ENCODE results near the gene KIF26B. TPM values are rescaled to one million over a fixed set of nuclear protein-coding genes. Genes with fewer than 3 reads are reported as not detected.
"Not testable (repeated sequence)": the region's sequence is repeated elsewhere in the genome, so short reads cannot be mapped to it uniquely, and the experiment has no call there.

KIF26B gene
- total RNA-seq, 1 experiment from 2014 or later: 14.7 TPM

GRCh38 chr1:245648749-245649522 is 494.2 kb downstream of the KIF26B start:
- no peak for DNase-seq (ENCODE audit: low spot score)

DNA sequence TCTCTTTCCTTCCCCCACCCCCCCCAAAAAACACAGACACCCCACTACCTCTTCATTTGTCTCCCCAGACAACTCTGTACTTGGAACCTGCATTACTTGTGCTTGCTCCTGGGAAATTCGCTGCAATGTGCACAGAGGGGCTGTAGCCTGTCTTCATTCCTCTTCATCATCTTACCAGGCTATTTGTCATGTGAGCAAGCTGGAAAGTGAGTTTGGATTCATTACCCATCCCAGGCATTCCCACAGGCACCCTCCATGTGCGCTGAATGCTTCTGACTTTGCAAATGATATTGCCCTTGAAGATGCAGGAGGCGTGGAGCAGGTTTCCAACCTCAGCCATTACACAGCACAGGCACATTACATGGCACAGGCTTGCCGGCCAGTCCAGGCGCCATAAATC is 494.9 kb downstream of the KIF26B start:
- DNase-seq (ENCODE audit: low spot score): no peak

DNA sequence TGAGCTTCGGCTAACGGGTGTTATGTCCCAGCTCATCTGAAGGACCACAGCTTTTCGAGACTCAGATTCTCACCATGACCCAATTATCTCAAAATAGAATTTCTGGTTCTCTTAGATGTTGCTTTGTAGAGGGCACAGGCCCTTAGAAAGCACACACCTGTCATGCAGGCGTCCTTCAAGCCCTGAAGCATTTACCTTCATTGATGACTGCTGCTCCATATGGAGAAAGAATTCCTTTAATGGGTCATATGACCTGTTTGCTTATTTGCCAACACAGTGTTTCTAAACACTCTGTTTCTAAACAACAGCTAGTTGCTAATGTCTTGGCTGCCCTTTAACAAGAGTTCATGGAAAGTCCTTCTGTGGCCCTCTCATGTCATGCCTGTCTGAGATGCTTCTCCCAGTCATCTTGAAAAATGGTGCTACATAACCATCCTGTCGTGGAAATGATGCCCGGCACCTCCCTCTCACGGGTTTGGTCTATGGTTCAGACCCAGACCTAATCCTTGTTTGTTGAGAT is 495.7 kb downstream of the KIF26B start:
- no peak for DNase-seq (ENCODE audit: low spot score)

DNA sequence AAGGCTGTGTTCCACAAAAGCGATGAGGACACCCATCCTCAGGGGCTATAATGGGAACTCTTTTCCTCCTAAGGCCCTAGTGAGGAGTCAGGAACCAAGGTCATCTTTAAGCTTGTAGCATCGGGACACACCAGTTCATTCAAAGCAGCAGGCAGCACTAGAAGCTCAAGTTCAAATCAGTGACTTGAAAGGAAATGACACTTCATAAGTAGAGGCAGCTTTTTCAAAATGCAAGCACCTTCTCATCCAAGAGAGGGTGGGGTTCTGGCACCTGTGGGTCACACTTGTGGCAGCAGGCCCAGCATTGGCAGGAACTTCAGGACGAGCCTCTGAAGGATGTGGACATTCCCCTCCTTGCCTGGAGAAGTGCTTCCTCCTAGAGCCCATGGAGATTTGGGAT is 496.3 kb downstream of the KIF26B start:
- DNase-seq (ENCODE audit: low spot score): no peak

GRCh38 chr1:245652116-245652515 is 497.3 kb downstream of the KIF26B start:
- no peak for DNase-seq (ENCODE audit: low spot score)

- DNase-seq (ENCODE audit: low spot score): no peak
Measured at GRCh38 chr1:245652660-245653427, 498.1 kb downstream of the KIF26B start.

DNA sequence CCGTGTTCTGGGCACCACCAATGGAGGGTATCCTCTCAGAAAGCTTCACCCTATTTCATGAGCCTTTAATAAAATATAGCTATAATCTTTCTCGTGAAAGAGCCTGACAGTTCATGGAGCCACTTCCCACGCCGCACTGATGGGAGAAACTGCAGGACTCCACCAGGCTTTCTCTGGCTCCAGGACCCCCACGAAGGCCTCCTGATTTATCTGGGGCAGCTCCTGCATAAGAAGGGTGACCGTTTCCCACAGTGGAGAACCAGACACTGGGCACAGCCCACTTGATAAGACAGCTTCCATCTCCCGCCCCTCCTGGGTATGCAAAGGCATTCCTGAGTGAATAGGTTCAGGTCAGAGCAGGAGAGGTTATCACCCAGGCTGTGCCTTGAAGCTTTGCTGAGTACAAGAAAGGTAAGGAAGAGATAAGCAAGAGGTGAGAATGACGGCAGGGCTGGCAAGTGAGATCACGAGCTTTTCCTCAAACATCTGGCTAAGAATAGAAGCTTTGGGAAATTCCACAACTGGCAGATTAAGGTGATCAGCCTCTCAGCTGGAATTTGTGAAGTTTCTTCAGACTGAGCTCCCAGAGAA is 499.8 kb downstream of the KIF26B start:
- no peak for DNase-seq (ENCODE audit: low spot score)

DNA sequence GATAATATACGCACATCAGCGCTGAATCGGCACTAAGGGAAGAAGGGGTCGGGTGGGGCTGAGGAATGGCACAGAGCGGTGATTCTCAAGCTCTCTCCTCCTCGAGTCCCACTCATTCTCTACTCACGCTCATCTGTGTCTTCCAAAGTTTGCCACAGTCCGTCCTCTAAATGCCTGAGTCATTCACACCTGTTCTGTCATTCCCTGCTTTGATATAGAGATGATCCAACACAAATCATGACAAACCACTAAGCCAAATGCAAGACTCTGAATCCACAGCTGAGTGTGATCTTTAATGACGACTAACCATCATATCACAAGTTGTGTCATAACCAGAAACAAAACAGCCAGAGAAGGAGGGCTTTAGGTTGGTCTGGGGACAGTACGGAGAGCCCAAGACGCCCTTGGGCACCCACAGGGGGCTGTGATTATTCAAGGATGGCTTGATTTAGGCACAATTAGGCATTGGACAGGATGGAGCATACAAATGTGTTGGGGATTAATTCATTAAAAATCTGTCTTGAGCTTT is 501.5 kb downstream of the KIF26B start:
- DNase-seq (ENCODE audit: low spot score): no peak

DNA sequence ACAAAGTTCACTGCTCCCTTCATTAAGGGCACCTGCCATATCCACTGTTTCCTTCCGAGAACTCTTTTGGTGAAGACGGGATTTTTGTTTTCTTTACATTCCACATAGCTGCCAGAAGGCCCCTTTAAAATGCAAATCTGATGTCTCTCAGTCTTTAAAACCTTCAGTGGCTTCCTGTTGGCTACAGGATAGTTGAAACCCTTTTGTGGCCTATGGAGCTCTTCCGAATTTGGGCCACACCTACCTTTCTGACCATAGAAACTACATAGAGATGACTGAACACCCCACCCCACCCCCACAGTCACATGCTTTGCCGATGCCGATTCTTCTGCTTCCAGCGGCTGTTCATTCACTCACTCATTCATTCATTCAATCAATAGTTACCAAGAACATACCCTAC is 502.6 kb downstream of the KIF26B start:
- DNase-seq (ENCODE audit: low spot score): no peak

- peak; percentile 72 for DNase-seq (ENCODE audit: low spot score)
Measured at GRCh38 chr1:245663373-245663772, 508.6 kb downstream of the KIF26B start.

DNA sequence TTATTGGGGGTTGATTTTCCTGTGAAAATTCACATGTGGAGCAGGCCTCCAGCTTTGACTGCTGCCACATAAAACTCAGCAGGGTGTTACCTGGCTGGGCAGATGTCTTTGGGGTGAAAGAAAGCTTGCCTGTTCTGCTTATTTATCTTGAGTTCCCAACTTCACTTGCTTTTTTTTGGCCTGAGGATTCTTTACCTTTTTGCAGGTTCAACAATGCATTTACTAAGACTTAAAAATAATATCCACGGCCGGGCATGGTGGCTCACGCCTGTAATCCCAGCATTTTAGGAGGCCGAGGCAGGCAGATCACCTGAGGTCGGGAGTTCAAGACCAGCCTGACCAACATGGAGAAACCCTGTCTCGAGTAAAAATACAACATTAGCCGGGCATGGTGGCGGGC is 509.1 kb downstream of the KIF26B start:
- DNase-seq (ENCODE audit: low spot score): no peak

DNA sequence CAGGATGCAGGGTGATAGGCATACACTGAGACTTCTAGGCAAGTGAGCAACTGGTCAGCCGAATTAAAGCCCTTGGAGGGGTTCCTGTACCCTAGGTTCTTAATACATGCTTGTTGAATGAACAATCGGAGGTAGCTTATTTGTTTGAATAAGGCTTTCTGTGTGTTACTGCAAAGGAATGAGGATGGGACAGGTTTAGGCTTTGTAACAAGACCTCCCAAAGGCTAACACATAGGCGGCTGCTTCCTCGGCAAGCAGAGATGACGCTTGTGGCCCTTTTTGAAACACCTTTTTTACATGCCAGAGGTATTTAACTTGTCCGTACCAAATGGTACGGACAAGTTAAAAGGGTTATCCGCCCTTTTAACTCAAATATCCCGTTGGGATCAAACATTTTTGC is 511.6 kb downstream of the KIF26B start:
- DNase-seq (ENCODE audit: low spot score): no peak

GRCh38 chr1:245671349-245671748 is 516.6 kb downstream of the KIF26B start:
- no peak for DNase-seq (ENCODE audit: low spot score)

DNA sequence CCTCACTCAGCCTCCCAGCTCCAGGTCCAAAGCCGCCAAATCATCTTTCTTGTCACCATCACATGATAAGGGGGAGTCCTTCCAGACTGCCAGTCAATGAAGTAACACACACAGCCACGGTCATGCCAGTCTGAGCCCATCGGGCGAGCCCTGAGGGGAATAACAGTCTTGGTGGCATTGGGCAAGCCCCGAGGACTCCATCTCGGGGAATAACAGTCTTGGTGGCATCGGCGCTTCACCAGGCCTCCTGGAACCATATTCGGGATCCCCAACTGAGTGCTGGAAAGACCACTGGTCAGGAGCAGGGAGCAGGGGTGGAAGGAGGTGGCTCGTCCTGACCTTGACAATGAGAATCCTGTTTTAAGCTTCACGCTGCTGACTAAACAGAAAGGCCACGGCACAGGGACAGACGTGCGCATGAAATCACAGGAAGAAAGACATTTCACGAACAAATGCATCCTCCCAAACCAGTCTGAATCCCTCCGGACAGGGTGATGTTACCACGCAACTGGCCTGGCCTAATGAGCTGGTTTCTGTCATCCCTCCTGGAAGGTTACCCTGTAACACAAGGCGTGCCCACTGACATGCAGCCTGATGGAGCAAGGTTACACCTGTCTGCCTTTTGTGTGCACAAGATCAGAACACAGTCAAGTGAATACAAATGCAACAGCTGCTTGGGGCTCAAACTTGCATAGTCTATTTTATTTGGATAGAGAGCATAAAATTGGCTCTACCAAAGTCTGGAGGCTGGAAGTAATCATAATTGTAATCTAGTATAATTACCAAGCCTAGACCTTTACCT is 517.4 kb downstream of the KIF26B start:
- no peak for DNase-seq (ENCODE audit: low spot score)

GRCh38 chr1:245672836-245673656 is 518.3 kb downstream of the KIF26B start:
- DNase-seq (ENCODE audit: low spot score): not testable (repeated sequence)

- DNase-seq (ENCODE audit: low spot score): no peak
Measured at GRCh38 chr1:245673881-245674414, 519.2 kb downstream of the KIF26B start.

DNA sequence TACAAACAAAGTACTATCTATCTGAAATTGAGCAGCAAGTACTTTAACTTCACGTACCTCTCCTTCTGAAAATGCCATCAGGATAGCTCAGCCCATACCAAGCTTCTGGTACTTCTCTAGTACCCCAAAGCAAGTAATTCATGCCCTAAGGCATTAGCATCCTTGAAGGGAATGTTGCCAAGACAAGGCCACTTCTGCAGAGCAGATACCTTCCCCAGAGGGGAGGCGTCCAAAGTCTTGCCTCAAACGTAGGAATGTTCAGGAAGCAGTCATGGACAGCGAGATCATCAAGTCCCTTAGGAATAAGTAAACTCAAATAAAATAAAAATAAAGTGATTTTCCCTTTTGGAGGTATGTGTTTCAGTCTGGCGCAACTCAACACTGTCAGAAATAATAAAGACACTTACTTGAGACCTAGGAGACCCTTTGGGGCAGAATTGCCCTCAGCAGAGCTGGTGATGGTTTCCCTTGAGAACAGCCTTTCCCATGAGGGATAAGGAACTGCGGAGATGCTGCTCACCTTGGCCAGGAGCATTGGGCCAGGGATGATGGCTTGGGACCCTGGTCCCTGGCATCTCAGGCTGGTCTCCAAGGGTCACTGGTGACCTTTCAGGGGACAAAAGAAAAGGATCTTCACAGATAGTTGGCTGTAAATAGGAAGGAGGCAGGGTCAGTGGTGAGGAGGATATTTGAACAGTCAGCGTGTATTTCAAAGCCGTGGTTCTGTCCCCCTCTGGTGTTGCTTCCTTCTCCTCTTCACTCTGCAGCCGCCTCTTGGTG is 522.9 kb downstream of the KIF26B start:
- no peak for DNase-seq (ENCODE audit: low spot score)

- no peak for DNase-seq (ENCODE audit: low spot score)
Measured at GRCh38 chr1:245678860-245679411, 524.2 kb downstream of the KIF26B start.
